ENCODE measurements around the gene TM4SF20.

- TF ChIP-seq, protein P1, sequence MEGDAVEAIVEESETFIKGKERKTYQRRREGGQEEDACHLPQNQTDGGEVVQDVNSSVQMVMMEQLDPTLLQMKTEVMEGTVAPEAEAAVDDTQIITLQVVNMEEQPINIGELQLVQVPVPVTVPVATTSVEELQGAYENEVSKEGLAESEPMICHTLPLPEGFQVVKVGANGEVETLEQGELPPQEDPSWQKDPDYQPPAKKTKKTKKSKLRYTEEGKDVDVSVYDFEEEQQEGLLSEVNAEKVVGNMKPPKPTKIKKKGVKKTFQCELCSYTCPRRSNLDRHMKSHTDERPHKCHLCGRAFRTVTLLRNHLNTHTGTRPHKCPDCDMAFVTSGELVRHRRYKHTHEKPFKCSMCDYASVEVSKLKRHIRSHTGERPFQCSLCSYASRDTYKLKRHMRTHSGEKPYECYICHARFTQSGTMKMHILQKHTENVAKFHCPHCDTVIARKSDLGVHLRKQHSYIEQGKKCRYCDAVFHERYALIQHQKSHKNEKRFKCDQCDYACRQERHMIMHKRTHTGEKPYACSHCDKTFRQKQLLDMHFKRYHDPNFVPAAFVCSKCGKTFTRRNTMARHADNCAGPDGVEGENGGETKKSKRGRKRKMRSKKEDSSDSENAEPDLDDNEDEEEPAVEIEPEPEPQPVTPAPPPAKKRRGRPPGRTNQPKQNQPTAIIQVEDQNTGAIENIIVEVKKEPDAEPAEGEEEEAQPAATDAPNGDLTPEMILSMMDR (IDR thresholded peaks at IDR 0.05) = no peak
- TF ChIP-seq POLR2A (IDR thresholded peaks at IDR 0.05) = no peak
These were observed 35.7 kb upstream of the TM4SF20 start for GRCh38 chr2:227414846-227415245.
